Breast epithelium (tissue), 3 donors: ENCODE results near the gene TARDBP.

ENCODE experiments used
- CTCF ChIP-seq, 3 donors: fragments of 450-650 bp; IDR thresholded peaks; one replicate each; pipeline ENCODE4 v1.5.1; 2016 to 2017; ENCODE audit warnings: antibody characterized with exemption in 3 of 3, mild to moderate bottlenecking in 3 of 3, moderate library complexity in 3 of 3
- POLR2A ChIP-seq: fragments of 450-650 bp; IDR thresholded peaks from one replicate; pipeline ENCODE4 v1.6.1; 2016; ENCODE audit warnings: antibody characterized with exemption, mild to moderate bottlenecking, moderate library complexity

GRCh38 chr1:11052839-11053757, 40.6 kb downstream of the TARDBP start:
- no peak for TF ChIP-seq CTCF (IDR thresholded peaks at IDR 0.05)
- TF ChIP-seq POLR2A: no peak
